HFFc6 (cell line): ENCODE results near the gene PTPRN2. TPM values are rescaled to one million over a fixed set of nuclear protein-coding genes. Genes with fewer than 3 reads are reported as not detected.

Experiments used
- DNase-seq: peaks from one replicate; pipeline ENCODE4 v3.0.0-alpha.2; 2018
- H3K27ac Mint-ChIP-seq: 2 replicates; pipeline ENCODE4 v1.8.0; 2020; ENCODE audit warnings: mild to moderate bottlenecking, mixed read lengths
- H3K27me3 Mint-ChIP-seq: 2 replicates; pipeline ENCODE4 v1.8.0; 2021; ENCODE audit warnings: mild to moderate bottlenecking, moderate library complexity, mixed read lengths; ENCODE audit not compliant: insufficient read depth
- H3K36me3 Mint-ChIP-seq: 2 replicates; pipeline ENCODE4 v1.8.0; 2021; ENCODE audit warnings: low read depth, mixed read lengths
- H3K4me1 Mint-ChIP-seq: 2 replicates; pipeline ENCODE4 v1.8.0; 2020; ENCODE audit warnings: low read depth, mixed read lengths
- H3K4me3 Mint-ChIP-seq: 2 replicates; pipeline ENCODE4 v1.8.0; 2020; ENCODE audit warnings: mild to moderate bottlenecking, moderate library complexity, mixed read lengths
- H3K9me3 Mint-ChIP-seq: 2 replicates; pipeline ENCODE4 v1.8.0; 2020; ENCODE audit warnings: mild to moderate bottlenecking, mixed read lengths
- CTCF ChIP-seq: fragments of 200-600 bp; sonication (generic); IDR thresholded peaks from 2 replicates; pipeline ENCODE4 v1.5.0; 2021; ENCODE audit warnings: antibody characterized with exemption, mild to moderate bottlenecking
- total RNA-seq, 6 experiments: library from RNA; stranded (reverse); fragmentation: NEBNext Ultra II Directional; extraction: Animal tissue kit (Norgen Biotek cat#: 25700); gene quantifications; 2 replicates in 1 of 6; 3 replicates in 5 of 6; pipeline ENCODE4 v1.2.3, GENCODE V29; 2021

Gene PTPRN2
- total RNA-seq, 6 experiments from 2014 or later = 0.05 to 0.27 (median 0.23) TPM

- Mint-ChIP-seq H3K36me3 (peaks cover 12% of the 10 kb centered on the region; the same call in 1 of the 2 replicates), H3K9me3 (peaks cover 57% of the 10 kb centered on the region), H3K4me3 (no peak overlapping the region), H3K4me1 (no peaks in the 10 kb centered on the region), H3K27me3 (peaks cover 6% of the 10 kb centered on the region; the same call in 1 of the 2 replicates), H3K27ac (no peak overlapping the region)
- DNase-seq = no peak
- no peak for TF ChIP-seq CTCF
These were observed 741.4 kb downstream of the PTPRN2 start for GRCh38 chr7:157846271-157846670.

- Mint-ChIP-seq H3K36me3 (peaks cover 8% of the 10 kb centered on the region; the same call in 1 of the 2 replicates), H3K4me1 (no peaks in the 10 kb centered on the region), H3K9me3 (peaks cover 51% of the 10 kb centered on the region), H3K27me3 (peaks cover 4% of the 10 kb centered on the region; the same call in 1 of the 2 replicates), H3K27ac (no peak overlapping the region), H3K4me3 (no peak overlapping the region)
- no peak for DNase-seq
- no peak for TF ChIP-seq CTCF
These were observed 742.3 kb downstream of the PTPRN2 start for GRCh38 chr7:157845203-157845835.

GRCh38 chr7:157844611-157845010 lies 743.0 kb downstream of the PTPRN2 start:
- Mint-ChIP-seq H3K27me3 (peaks cover 4% of the 10 kb centered on the region; the same call in 1 of the 2 replicates), H3K27ac (no peak overlapping the region), H3K4me1 (no peaks in the 10 kb centered on the region), H3K4me3 (no peak overlapping the region), H3K36me3 (peaks cover 4% of the 10 kb centered on the region; the same call in 1 of the 2 replicates), H3K9me3 (peaks cover 44% of the 10 kb centered on the region)
- DNase-seq = no peak
- TF ChIP-seq CTCF = no peak

GRCh38 chr7:157844141-157844540 lies 743.5 kb downstream of the PTPRN2 start:
- TF ChIP-seq CTCF = no peak
- peaks cover 4% of the 10 kb centered on the region; the same call in 1 of the 2 replicates for H3K36me3 Mint-ChIP-seq
- H3K27ac Mint-ChIP-seq = no peak overlapping the region
- no peaks in the 10 kb centered on the region for H3K4me1 Mint-ChIP-seq
- no peak overlapping the region for H3K4me3 Mint-ChIP-seq
- peaks cover 4% of the 10 kb centered on the region; the same call in 1 of the 2 replicates for H3K27me3 Mint-ChIP-seq
- H3K9me3 Mint-ChIP-seq = peaks cover 43% of the 10 kb centered on the region
- DNase-seq = no peak

GRCh38 chr7:157843336-157844140 lies 744.1 kb downstream of the PTPRN2 start:
- peaks cover 4% of the 10 kb centered on the region; the same call in 1 of the 2 replicates for H3K27me3 Mint-ChIP-seq

More at GRCh38 chr7:157843336-157844140, 744.1 kb downstream of the PTPRN2 start:
- H3K4me1 Mint-ChIP-seq = no peaks in the 10 kb centered on the region
- peaks cover 4% of the 10 kb centered on the region; the same call in 1 of the 2 replicates for H3K36me3 Mint-ChIP-seq
- H3K27ac Mint-ChIP-seq = no peak overlapping the region
- no peak for TF ChIP-seq CTCF
- peaks cover 38% of the 10 kb centered on the region for H3K9me3 Mint-ChIP-seq
- no peak for DNase-seq
- no peak overlapping the region for H3K4me3 Mint-ChIP-seq
